Tibial artery (tissue), 4 donors: ENCODE results near the gene NCMAP.

ENCODE experiments used
- DNase-seq, 2 donors: peaks; one replicate each; pipeline ENCODE4 v3.0.0-alpha.2; 2019
- H3K27ac ChIP-seq, 2 donors: fragments of 200-600 bp; sonication (generic) in 1 of 2; 1 replicate in 1 of 2; 2 replicates in 1 of 2; pipeline ENCODE4 v1.5.1; 2018 to 2019; ENCODE audit warnings: mild to moderate bottlenecking in 1 of 2
- H3K27me3 ChIP-seq, 2 donors: fragments of 200-600 bp; sonication (generic) in 1 of 2; one replicate each; pipeline versions ENCODE4 v1.5.1 to v1.6.0; 2016 to 2019
- H3K36me3 ChIP-seq, 3 donors: fragments of 200-600 bp; sonication (generic) in 2 of 3; one replicate each; pipeline ENCODE4 v1.5.1; 2016 to 2019; ENCODE audit warnings: mild to moderate bottlenecking in 2 of 3
- H3K4me1 ChIP-seq, 4 donors: fragments of 200-600 bp; sonication (generic) in 2 of 4; 1 replicate in 3 of 4; 2 replicates in 1 of 4; pipeline ENCODE4 v1.5.1; 2016 to 2019
- H3K4me3 ChIP-seq, 2 donors: fragments of 200-600 bp; sonication (generic) in 1 of 2; 1 replicate in 1 of 2; 2 replicates in 1 of 2; pipeline ENCODE4 v1.5.1; 2018 to 2019; ENCODE audit warnings: mild to moderate bottlenecking in 2 of 2
- H3K9me3 ChIP-seq, 3 donors: fragments of 200-600 bp; sonication (generic) in 1 of 3; one replicate each; pipeline ENCODE4 v1.5.1; 2016 to 2019
- CTCF ChIP-seq, 2 experiments: fragments of 200-600 bp in 1 of 2; fragments of 450-650 bp in 1 of 2; IDR thresholded peaks; one replicate each; pipeline ENCODE4 v1.5.1; 2017 to 2019; ENCODE audit warnings: antibody characterized with exemption in 2 of 2, mild to moderate bottlenecking in 1 of 2, moderate library complexity in 1 of 2
- intact Hi-C: fragments of 100-400 bp; cut with DNase I; formaldehyde crosslinking; loops from one replicate; pipeline ENCODE4 v1.15.0; 2023; ENCODE audit warnings: low total_unique reads

NCMAP gene

GRCh38 chr1:24554714-24555113 lies 1.2 kb upstream of the NCMAP start:
- no peak for TF ChIP-seq CTCF (IDR thresholded peaks at IDR 0.05)
- intact Hi-C loops = no loop called here
- Histone ChIP-seq H3K27me3 (peaks cover 0 to 94% of the 10 kb centered on the region in 2 donors), H3K4me3 (no peak overlapping the region), H3K36me3 (no peaks in the 10 kb centered on the region), H3K4me1 (peaks cover 0 to 21% (median 1%) of the 10 kb centered on the region in 4 donors), H3K27ac (no peak overlapping the region), H3K9me3 (no peaks in the 10 kb centered on the region)
- DNase-seq = no peak

- Histone ChIP-seq H3K36me3 (no peaks in the 10 kb centered on the region), H3K4me3 (no peak overlapping the region), H3K9me3 (no peaks in the 10 kb centered on the region), H3K4me1 (peaks cover 0 to 21% (median 1%) of the 10 kb centered on the region in 4 donors), H3K27me3 (peaks cover 0 to 95% of the 10 kb centered on the region in 2 donors), H3K27ac (no peak overlapping the region)
- intact Hi-C loops = no loop called here
- peak in 1 of 2 donors; percentile 37 for DNase-seq
- TF ChIP-seq CTCF (IDR thresholded peaks at IDR 0.05) = no peak
Measured at GRCh38 chr1:24556414-24556795, 518 bp downstream of the NCMAP start.

- Histone ChIP-seq H3K36me3 (no peaks in the 10 kb centered on the region), H3K4me3 (no peak overlapping the region), H3K27me3 (peaks cover 0 to 94% of the 10 kb centered on the region in 2 donors), H3K9me3 (no peaks in the 10 kb centered on the region), H3K27ac (no peak overlapping the region), H3K4me1 (peaks cover 0 to 21% (median 1%) of the 10 kb centered on the region in 4 donors)
- intact Hi-C loops = no loop called here
- TF ChIP-seq CTCF (IDR thresholded peaks at IDR 0.05) = no peak
- DNase-seq = peak in 1 of 2 donors; percentile 11
Measured at GRCh38 chr1:24557220-24557619, 1.3 kb downstream of the NCMAP start.

- Histone ChIP-seq H3K9me3 (no peaks in the 10 kb centered on the region), H3K36me3 (no peaks in the 10 kb centered on the region), H3K4me1 (peaks cover 0 to 21% (median 1%) of the 10 kb centered on the region in 4 donors), H3K27ac (no peak overlapping the region), H3K4me3 (no peak overlapping the region), H3K27me3 (peaks cover 0 to 95% of the 10 kb centered on the region in 2 donors)
- DNase-seq = peak in 1 of 2 donors; percentile 46
- TF ChIP-seq CTCF (IDR thresholded peaks at IDR 0.05) = no peak
- intact Hi-C loops = no loop called here
Measured at GRCh38 chr1:24557711-24558131, 1.8 kb downstream of the NCMAP start.

GRCh38 chr1:24558455-24558854 lies 2.6 kb downstream of the NCMAP start:
- no peaks in the 10 kb centered on the region for H3K9me3 ChIP-seq
- peaks cover 0 to 21% (median 1%) of the 10 kb centered on the region in 4 donors for H3K4me1 ChIP-seq
- no peak overlapping the region for H3K4me3 ChIP-seq
- TF ChIP-seq CTCF (IDR thresholded peaks at IDR 0.05) = no peak
- H3K27me3 ChIP-seq = peaks cover 0 to 92% of the 10 kb centered on the region in 2 donors
- DNase-seq = peak in 1 of 2 donors; percentile 46
- intact Hi-C loops = no loop called here
- no peaks in the 10 kb centered on the region for H3K36me3 ChIP-seq
- no peak overlapping the region for H3K27ac ChIP-seq
